Fibroblast of lung (primary cell): ENCODE measurements around the gene SLC25A25.

ENCODE experiments used
- EZH2 ChIP-seq: IDR thresholded peaks from 2 replicates; pipeline ENCODE4 v1.5.1; 2012; ENCODE audit warnings: low read length, control low read depth, mild to moderate bottlenecking; ENCODE audit errors: missing control alignments
- TF ChIP-seq, protein P1 (sequence below), 2 donors: IDR thresholded peaks in 1 of 2; conservative IDR thresholded peaks in 1 of 2; 1 replicate in 1 of 2; 2 replicates in 1 of 2; pipeline ENCODE4 v1.5.1; 2011 to 2012; ENCODE audit warnings: low read length in 2 of 2, control low read depth in 1 of 2, inconsistent platforms in 1 of 2, low read depth in 1 of 2, mild to moderate bottlenecking in 1 of 2

DNA sequence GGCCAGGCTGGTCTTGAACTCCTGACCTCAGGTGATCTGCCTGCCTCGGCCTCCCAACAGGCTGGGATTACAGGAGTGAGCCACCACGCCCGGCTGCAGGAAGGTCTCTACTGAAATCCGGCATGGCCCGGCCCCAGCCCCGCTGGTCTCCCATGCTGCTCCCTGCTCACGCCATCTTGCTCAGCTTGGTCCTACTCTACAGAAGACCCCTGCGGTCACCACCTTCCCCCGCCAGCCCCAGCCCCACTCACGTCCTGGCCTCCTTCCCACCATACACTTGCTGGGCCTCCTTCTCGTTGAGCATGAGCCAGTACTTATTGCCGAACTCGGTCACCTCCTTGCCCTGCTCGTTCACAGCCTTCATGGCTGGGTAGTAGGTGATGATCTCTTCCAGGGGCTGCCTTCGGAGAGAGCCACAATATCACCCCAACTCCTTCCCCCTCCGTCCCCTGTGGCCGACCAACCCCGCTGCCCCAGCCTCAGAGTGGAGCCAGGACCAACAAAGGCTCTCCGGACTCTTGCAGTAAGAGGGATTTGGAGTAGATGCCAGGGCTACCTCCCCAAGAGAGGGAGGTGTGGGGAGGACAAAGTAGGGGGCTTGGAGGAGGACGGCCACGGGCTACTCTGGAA lies 55.5 kb downstream of the SLC25A25 start:
- TF ChIP-seq EZH2: no peak
- TF ChIP-seq, protein P1, sequence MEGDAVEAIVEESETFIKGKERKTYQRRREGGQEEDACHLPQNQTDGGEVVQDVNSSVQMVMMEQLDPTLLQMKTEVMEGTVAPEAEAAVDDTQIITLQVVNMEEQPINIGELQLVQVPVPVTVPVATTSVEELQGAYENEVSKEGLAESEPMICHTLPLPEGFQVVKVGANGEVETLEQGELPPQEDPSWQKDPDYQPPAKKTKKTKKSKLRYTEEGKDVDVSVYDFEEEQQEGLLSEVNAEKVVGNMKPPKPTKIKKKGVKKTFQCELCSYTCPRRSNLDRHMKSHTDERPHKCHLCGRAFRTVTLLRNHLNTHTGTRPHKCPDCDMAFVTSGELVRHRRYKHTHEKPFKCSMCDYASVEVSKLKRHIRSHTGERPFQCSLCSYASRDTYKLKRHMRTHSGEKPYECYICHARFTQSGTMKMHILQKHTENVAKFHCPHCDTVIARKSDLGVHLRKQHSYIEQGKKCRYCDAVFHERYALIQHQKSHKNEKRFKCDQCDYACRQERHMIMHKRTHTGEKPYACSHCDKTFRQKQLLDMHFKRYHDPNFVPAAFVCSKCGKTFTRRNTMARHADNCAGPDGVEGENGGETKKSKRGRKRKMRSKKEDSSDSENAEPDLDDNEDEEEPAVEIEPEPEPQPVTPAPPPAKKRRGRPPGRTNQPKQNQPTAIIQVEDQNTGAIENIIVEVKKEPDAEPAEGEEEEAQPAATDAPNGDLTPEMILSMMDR (conservative IDR thresholded peaks at IDR 0.05 in 1 of 2, IDR thresholded peaks at IDR 0.05 in 1 of 2; ENCODE audit: low read depth in 1 of 2, low read length in 2 of 2): no peak
